K562 (cell line): ENCODE measurements around the gene FBXO15. TPM values are rescaled to one million over a fixed set of nuclear protein-coding genes. Genes with fewer than 3 reads are reported as not detected.

Experiments used
- ATAC-seq: fragments of 200-7000 bp; cut with Tn5 transposase; 3 replicates; pipeline ENCODE4 v1.9.1; 2020; ENCODE audit warnings: moderate library complexity
- BruUV-seq: library from RNA; stranded (reverse); fragments of 400-500 nt; replicated peaks from 2 replicates; lab custom pipeline; 2021; lab: Mats Ljungman, UMichigan
- CTCF ChIA-PET: fragments of 300-600 bp; formaldehyde crosslinking; extraction: SDS; loops from one replicate; lab custom pipeline; 2021; ENCODE audit warnings: low intra/inter-chr PET ratio; lab: Yijun Ruan, JAX
- POLR2A ChIA-PET: fragments of 300-600, 350-650 bp; sonication (Branson Sonifier 250); formaldehyde crosslinking; extraction: SDS; loops from one replicate; lab custom pipeline; 2021; ENCODE audit warnings: antibody characterized with exemption, inconsistent platforms; lab: Yijun Ruan, JAX
- DNase-seq, 4 experiments: peaks; one replicate each; pipeline versions ENCODE4 v3.0.0 to v3.0.0-alpha.2; 2011 to 2018; ENCODE audit warnings: low spot score in 3 of 4, mixed read lengths in 3 of 4; ENCODE audit errors: extremely low read depth in 1 of 4
- FAIRE-seq: peaks from 2 replicates; lab custom pipeline; 2011; peaks lifted over from hg19 to GRCh38; lab: Jason Lieb, UNC
- H2AFZ ChIP-seq: 2 replicates; pipeline ENCODE4 v1.6.0; 2011; ENCODE audit warnings: low read depth, low read length, control low read depth, inconsistent platforms
- H3K27ac ChIP-seq: fragments of 200-600 bp; 3 replicates; pipeline ENCODE4 v1.8.0; 2011; ENCODE audit warnings: low read depth, mild to moderate bottlenecking, control low read depth, inconsistent platforms, low read length, moderate library complexity, mixed read lengths; ENCODE audit errors: extremely low read depth
- H3K27me3 ChIP-seq, 2 experiments: fragments of 300-600 bp in 1 of 2; 2 replicates in 1 of 2; 3 replicates in 1 of 2; pipeline versions ENCODE4 v1.6.0 to v1.8.0; 2011; ENCODE audit warnings: inconsistent platforms in 2 of 2, low read length in 2 of 2, mild to moderate bottlenecking in 1 of 2, mixed read lengths in 1 of 2, moderate library complexity in 1 of 2; ENCODE audit not compliant: control insufficient read depth in 2 of 2, insufficient read depth in 2 of 2
- H3K36me3 ChIP-seq: fragments of 300-600 bp; 3 replicates; pipeline ENCODE4 v1.8.0; 2011; ENCODE audit warnings: mild to moderate bottlenecking, low read length, inconsistent platforms; ENCODE audit not compliant: control insufficient read depth, insufficient read depth
- H3K4me1 ChIP-seq, 2 experiments: fragments of 200-600 bp in 1 of 2; replicated peaks in 1 of 2; 2 replicates in 1 of 2; 3 replicates in 1 of 2; pipeline versions ENCODE4 v1.5.1 to v1.8.0; 2011; ENCODE audit warnings: inconsistent platforms in 2 of 2, low read length in 2 of 2, mild to moderate bottlenecking in 1 of 2, mixed read lengths in 1 of 2, moderate library complexity in 1 of 2; ENCODE audit not compliant: control insufficient read depth in 2 of 2, insufficient read depth in 2 of 2
- H3K4me2 ChIP-seq: 2 replicates; pipeline ENCODE4 v1.6.1; 2011; ENCODE audit warnings: low read length, control low read depth, inconsistent platforms, mixed read lengths; ENCODE audit not compliant: insufficient read depth
- H3K4me3 ChIP-seq: fragments of 200-600 bp; sonication (generic), shearing (Covaris generic); 2 replicates; pipeline ENCODE4 v1.5.1; 2016; ENCODE audit warnings: control low read depth, inconsistent platforms
- H3K79me2 ChIP-seq: fragments of 200-600 bp; 3 replicates; pipeline ENCODE4 v1.8.0; 2011; ENCODE audit warnings: low read length, inconsistent platforms; ENCODE audit not compliant: control insufficient read depth, insufficient read depth
- H3K9ac ChIP-seq, 2 experiments: 2 replicates each; pipeline versions ENCODE4 v1.6.0 to v1.6.1; 2011; ENCODE audit warnings: low read depth in 2 of 2, low read length in 2 of 2, control low read depth in 1 of 2, inconsistent platforms in 1 of 2, mild to moderate bottlenecking in 1 of 2, mixed read lengths in 1 of 2; ENCODE audit not compliant: insufficient read depth in 1 of 2
- H3K9me1 ChIP-seq: one replicate; pipeline ENCODE4 v1.6.0; 2011; ENCODE audit warnings: inconsistent platforms, mild to moderate bottlenecking, low read length, moderate library complexity; ENCODE audit not compliant: control insufficient read depth, insufficient read depth
- H3K9me3 ChIP-seq: replicated peaks from 2 replicates; pipeline ENCODE4 v1.5.1; 2011; ENCODE audit warnings: low read depth, low read length, inconsistent platforms; ENCODE audit not compliant: control insufficient read depth, insufficient read depth
- H4K20me1 ChIP-seq: replicated peaks from 2 replicates; pipeline ENCODE4 v1.6.1; 2011; ENCODE audit warnings: low read length, inconsistent platforms, mixed read lengths; ENCODE audit not compliant: control insufficient read depth, insufficient read depth
- CCNT2 ChIP-seq: IDR thresholded peaks from 2 replicates; pipeline ENCODE4 v1.6.1; 2011; ENCODE audit warnings: borderline replicate concordance, low read depth, mild to moderate bottlenecking, moderate library complexity, mixed read lengths, low read length; ENCODE audit not compliant: insufficient read length; ENCODE audit errors: extremely low read depth
- ELF4 ChIP-seq: fragments of 450-650 bp; formaldehyde crosslinking; IDR thresholded peaks from 2 replicates; pipeline ENCODE4 v1.4.0; 2022; ENCODE audit warnings: missing genetic modification characterization
- ELK3 ChIP-seq: fragments of 450-650 bp; formaldehyde crosslinking; IDR thresholded peaks from 2 replicates; pipeline ENCODE4 v1.4.0; 2020; ENCODE audit warnings: mild to moderate bottlenecking
- FUS ChIP-seq: fragments of 200-400 bp; formaldehyde crosslinking; optimal IDR thresholded peaks from 2 replicates; pipeline ENCODE3; 2017; ENCODE audit warnings: low read depth, low read length
- MCM3 ChIP-seq: fragments of 450-650 bp; IDR thresholded peaks from 2 replicates; pipeline ENCODE4 v1.6.1; 2016
- NONO ChIP-seq, 2 experiments: fragments of 200-400 bp in 1 of 2; fragments of 450-650 bp in 1 of 2; formaldehyde crosslinking in 1 of 2; IDR thresholded peaks; 2 replicates each; pipeline ENCODE4 v1.6.1; 2017; ENCODE audit warnings: low read depth in 2 of 2, mild to moderate bottlenecking in 2 of 2, moderate library complexity in 2 of 2, low read length in 1 of 2
- NRF1 ChIP-seq, 2 experiments: fragments of 450-650 bp; IDR thresholded peaks in 1 of 2; conservative IDR thresholded peaks in 1 of 2; 2 replicates each; pipeline ENCODE4 v1.6.1; 2014; ENCODE audit warnings: mild to moderate bottlenecking in 2 of 2
- PYGO2 ChIP-seq: fragments of 450-650 bp; IDR thresholded peaks from 2 replicates; pipeline ENCODE4 v1.6.1; 2016; ENCODE audit warnings: mild to moderate bottlenecking, missing genetic modification characterization, moderate library complexity, missing compliant biosample characterization
- RBM22 ChIP-seq: fragments of 200-400 bp; formaldehyde crosslinking; IDR thresholded peaks from 2 replicates; pipeline ENCODE4 v1.6.1; 2018; ENCODE audit warnings: low read length, low read depth; ENCODE audit not compliant: poor library complexity, severe bottlenecking
- ZBTB17 ChIP-seq: fragments of 450-650 bp; formaldehyde crosslinking; IDR thresholded peaks from 2 replicates; pipeline ENCODE4 v1.4.0; 2020; ENCODE audit warnings: mild to moderate bottlenecking
- ZNF224 ChIP-seq: sonication (generic); formaldehyde crosslinking; IDR thresholded peaks from 2 replicates; pipeline ENCODE4 v1.8.0; 2022; ENCODE audit warnings: mild to moderate bottlenecking, missing genetic modification reagents
- ZNF707 ChIP-seq: fragments of 250-450 bp; sonication (Bioruptor Pico); conservative IDR thresholded peaks from 2 replicates; pipeline ENCODE4 v1.8.0; 2022; ENCODE audit warnings: inconsistent platforms, mild to moderate bottlenecking, moderate library complexity
- WGBS: fragments of 100-300 bp; shearing (Covaris generic); methylation state at CpG from one replicate; pipeline ENCODE4 v1.1.6; 2016; ENCODE audit warnings: low coverage, mixed read lengths; ENCODE audit not compliant: insufficient coverage; ENCODE audit errors: missing lambda C conversion rate; 5-methylcytosine and 5-hydroxymethylcytosine counted together
- in situ Hi-C: fragments of 300-500 bp; cut with MboI; formaldehyde crosslinking; loops from 4 replicates; pipeline ENCODE4 v1.15.0; 2018; ENCODE audit warnings: inconsistent platforms, mixed read lengths
- intact Hi-C: fragments of 100-400 bp; cut with micrococcal nuclease; formaldehyde crosslinking; loops from 2 replicates; pipeline ENCODE4 v1.14.2; 2022
- polyA plus RNA-seq, 8 experiments: library from polyadenylated mRNA; depleted of rRNA in 4 of 8; stranded (reverse) in 5 of 8; unstranded in 3 of 8; fragments of >200 nt; fragmentation: Nextera tagmentation in 2 of 8; fragmentation: Illumina TruSeq in 1 of 8; extraction: Ambion mirVana in 2 of 8; extraction: Trizol in 1 of 8; gene quantifications; 2 replicates each; pipeline versions ENCODE4 v1.2.1 to v1.2.3, GENCODE V29; 2011 to 2014; ENCODE audit warnings: inconsistent platforms in 1 of 8, missing spikeins in 1 of 8
- total RNA-seq, 7 experiments: library from RNA; depleted of rRNA in 6 of 7; stranded (reverse); fragments of >200 nt in 6 of 7; fragmentation: Illumina TruSeq in 2 of 7; extraction: Trizol in 2 of 7; gene quantifications; 2 replicates each; pipeline versions ENCODE4 v1.2.1 to v1.2.3, GENCODE V29; 2011 to 2021; ENCODE audit warnings: low replicate concordance in 1 of 7

The FBXO15 gene
- total and polyA plus RNA-seq, 9 of the 15 experiments (the other 6 are each of a cell fraction or from before 2014, with no cell fraction given): 0.07 to 0.43 (median 0.27) TPM; not detected in 1

- ATAC-seq: no peak
- no peak for FAIRE-seq
- H3K4me2 ChIP-seq: no peak overlapping the region
- DNase-seq: no peak
- in situ Hi-C loops (no loop called here), intact Hi-C loops (no loop called here)
- H3K36me3 ChIP-seq: no peaks in the 10 kb centered on the region
- no peaks in the 10 kb centered on the region for H3K9me3 ChIP-seq
- H3K9ac ChIP-seq: no peak overlapping the region
- no peak overlapping the region for H2AFZ ChIP-seq
- no peaks in the 10 kb centered on the region for H3K4me1 ChIP-seq
- TF ChIP-seq ZBTB17 (CRISPR knock-in tag) (no peak), NONO (IDR thresholded peaks at IDR 0.05; ENCODE audit: low read depth in 2 of 2, low read length in 1 of 2) (no peak)
- BruUV-seq: no TSS peak
- no peaks in the 10 kb centered on the region for H3K9me1 ChIP-seq
- H3K79me2 ChIP-seq: no peaks in the 10 kb centered on the region
- H3K27ac ChIP-seq: no peak overlapping the region
- no peak overlapping the region for H3K4me3 ChIP-seq
- ChIA-PET POLR2A (interaction anchor here (0.9 kb wide), 1 partner anchor 152 kb away, joined by 3 read pairs; no protein-coding TSS in a partner anchor), CTCF (no interaction called here)
- H4K20me1 ChIP-seq: no peaks in the 10 kb centered on the region
- H3K27me3 ChIP-seq: no peaks in the 10 kb centered on the region
Observed at GRCh38 chr18:74113711-74114110, 33.9 kb downstream of the FBXO15 start.

DNA sequence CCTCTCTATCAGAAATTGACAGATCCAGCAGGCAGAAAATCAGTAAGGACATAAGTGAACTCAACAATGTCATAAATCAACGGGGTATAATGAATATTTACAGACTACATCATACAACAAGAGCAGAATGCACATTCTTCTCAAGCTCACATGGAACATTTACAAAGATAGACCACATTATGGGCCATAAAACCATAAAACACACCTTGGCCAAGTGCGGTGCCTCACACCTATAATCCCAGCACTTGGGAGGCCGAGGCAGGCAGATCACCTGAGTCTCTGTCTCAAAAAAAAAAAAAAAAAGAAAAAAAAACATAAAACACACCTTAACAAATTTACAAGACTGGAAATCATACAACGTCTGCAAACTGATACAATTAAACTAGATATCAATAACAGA lies 36.7 kb downstream of the FBXO15 start:
- Histone ChIP-seq H3K27ac (no peak overlapping the region), H3K27me3 (no peaks in the 10 kb centered on the region), H3K79me2 (no peaks in the 10 kb centered on the region), H2AFZ (no peak overlapping the region), H3K4me3 (no peak overlapping the region), H3K4me2 (no peak overlapping the region), H3K9me3 (no peaks in the 10 kb centered on the region), H3K9me1 (no peaks in the 10 kb centered on the region), H3K9ac (no peak overlapping the region), H3K4me1 (no peaks in the 10 kb centered on the region), H4K20me1 (no peaks in the 10 kb centered on the region), H3K36me3 (no peaks in the 10 kb centered on the region)
- in situ Hi-C loops (no loop called here), intact Hi-C loops (no loop called here)
- FAIRE-seq: no peak
- no peak for DNase-seq
- TF ChIP-seq RBM22 (no peak), NRF1 (conservative IDR thresholded peaks at IDR 0.05 in 1 of 2, IDR thresholded peaks at IDR 0.05 in 1 of 2) (no peak), CCNT2 (no peak), FUS (no peak), ZNF224 (no peak), MCM3 (no peak), PYGO2 (tag) (no peak), ELK3 (CRISPR knock-in tag) (no peak), ZNF707 (CRISPR knock-in tag) (no peak), ELF4 (CRISPR knock-in tag) (no peak)
- ATAC-seq: no peak
- 11% methylated on average over 4 of the region's 4 CpGs for WGBS
- no TSS peak for BruUV-seq
- ChIA-PET POLR2A (no interaction called here), CTCF (no interaction called here)
